WTC11 (cell line): Measurements from ENCODE around the gene NT5DC1. TPM values are rescaled to one million over a fixed set of nuclear protein-coding genes. Genes with fewer than 3 reads are reported as not detected.

Experiments used
- ATAC-seq: fragments of 200-7000 bp; cut with Tn5 transposase; 2 replicates; pipeline ENCODE4 v1.10.0; 2021; ENCODE audit warnings: mild to moderate bottlenecking, moderate library complexity
- CTCF ChIA-PET: fragments of 300-600 bp; sonication (Branson Sonifier 250); formaldehyde crosslinking; loops from one replicate; lab custom pipeline; 2021; ENCODE audit warnings: antibody characterized with exemption; lab: Charles Lee
- POLR2A ChIA-PET: fragments of 350-600 bp; sonication (Branson Sonifier 250); formaldehyde crosslinking; loops from one replicate; lab custom pipeline; 2021; ENCODE audit warnings: antibody characterized with exemption; lab: Charles Lee
- DNase-seq: peaks from one replicate; pipeline ENCODE4 v3.0.0; 2021; ENCODE audit warnings: low spot score
- H3K27ac Mint-ChIP-seq: 2 replicates; pipeline ENCODE4 v1.8.0; 2021; ENCODE audit warnings: mixed read lengths
- H3K27me3 Mint-ChIP-seq: 2 replicates; pipeline ENCODE4 v1.8.0; 2021; ENCODE audit warnings: low read depth, mild to moderate bottlenecking, moderate library complexity, mixed read lengths
- H3K36me3 Mint-ChIP-seq: 2 replicates; pipeline ENCODE4 v1.8.0; 2021; ENCODE audit warnings: mixed read lengths
- H3K4me1 Mint-ChIP-seq: 2 replicates; pipeline ENCODE4 v1.8.0; 2022; ENCODE audit warnings: mixed read lengths
- H3K4me3 Mint-ChIP-seq: 2 replicates; pipeline ENCODE4 v1.8.0; 2021; ENCODE audit warnings: mild to moderate bottlenecking, moderate library complexity, mixed read lengths
- H3K9me3 Mint-ChIP-seq: 2 replicates; pipeline ENCODE4 v1.8.0; 2021; ENCODE audit warnings: mixed read lengths
- ATF1 ChIP-seq: sonication (generic); formaldehyde crosslinking; IDR thresholded peaks from 2 replicates; pipeline ENCODE4 v1.8.1; 2023; ENCODE audit warnings: mild to moderate bottlenecking, moderate library complexity, missing genetic modification reagents
- CREB1 ChIP-seq: sonication (generic); formaldehyde crosslinking; IDR thresholded peaks from 2 replicates; pipeline ENCODE4 v1.8.0; 2023; ENCODE audit warnings: mild to moderate bottlenecking, missing genetic modification reagents
- CREM ChIP-seq: sonication (generic); formaldehyde crosslinking; IDR thresholded peaks from 2 replicates; pipeline ENCODE4 v1.8.1; 2022; ENCODE audit warnings: mild to moderate bottlenecking, missing genetic modification reagents, moderate library complexity
- ETV6 ChIP-seq: sonication (generic); formaldehyde crosslinking; IDR thresholded peaks from 2 replicates; pipeline ENCODE4 v1.8.1; 2022; ENCODE audit warnings: mild to moderate bottlenecking, missing genetic modification reagents
- GABPB1 ChIP-seq: sonication (generic); formaldehyde crosslinking; IDR thresholded peaks from 2 replicates; pipeline ENCODE4 v1.8.1; 2023; ENCODE audit warnings: mild to moderate bottlenecking, missing genetic modification reagents
- JAZF1 ChIP-seq: fragments of 250-450 bp; sonication (Bioruptor Pico); IDR thresholded peaks from 2 replicates; pipeline ENCODE4 v1.9.0; 2021; ENCODE audit warnings: moderate library complexity, mild to moderate bottlenecking, inconsistent platforms
- JUN ChIP-seq: sonication (generic); formaldehyde crosslinking; IDR thresholded peaks from 2 replicates; pipeline ENCODE4 v1.8.0; 2023; ENCODE audit warnings: mild to moderate bottlenecking, missing genetic modification reagents
- MXD4 ChIP-seq: fragments of 250-450 bp; sonication (Bioruptor Pico); IDR thresholded peaks from 2 replicates; pipeline ENCODE4 v1.8.0; 2021; ENCODE audit warnings: mild to moderate bottlenecking, moderate library complexity, borderline replicate concordance
- MYBL2 ChIP-seq: sonication (generic); formaldehyde crosslinking; IDR thresholded peaks from 2 replicates; pipeline ENCODE4 v1.8.1; 2023; ENCODE audit warnings: mild to moderate bottlenecking, moderate library complexity, missing genetic modification reagents
- PRDM15 ChIP-seq: sonication (generic); formaldehyde crosslinking; IDR thresholded peaks from 2 replicates; pipeline ENCODE4 v1.8.0; 2022; ENCODE audit warnings: missing genetic modification reagents
- PRRX2 ChIP-seq: fragments of 250-450 bp; sonication (Bioruptor Pico); IDR thresholded peaks from 2 replicates; pipeline ENCODE4 v1.8.0; 2021; ENCODE audit warnings: mild to moderate bottlenecking
- STAT6 ChIP-seq: sonication (generic); formaldehyde crosslinking; conservative IDR thresholded peaks from 2 replicates; pipeline ENCODE4 v1.8.1; 2023; ENCODE audit warnings: mild to moderate bottlenecking, low read depth, missing genetic modification reagents, moderate library complexity
- TCF7 ChIP-seq: sonication (generic); formaldehyde crosslinking; IDR thresholded peaks from 2 replicates; pipeline ENCODE4 v1.8.0; 2022; ENCODE audit warnings: mild to moderate bottlenecking, low read depth, missing genetic modification reagents, moderate library complexity
- ZNF219 ChIP-seq: sonication (generic); formaldehyde crosslinking; IDR thresholded peaks from 2 replicates; pipeline ENCODE4 v1.8.0; 2023; ENCODE audit warnings: missing genetic modification reagents, mild to moderate bottlenecking, borderline replicate concordance
- ZNF232 ChIP-seq: sonication (generic); formaldehyde crosslinking; IDR thresholded peaks from 2 replicates; pipeline ENCODE4 v1.8.0; 2022; ENCODE audit warnings: mild to moderate bottlenecking, missing genetic modification reagents
- ZNF532 ChIP-seq: fragments of 250-450 bp; sonication (Bioruptor Pico); IDR thresholded peaks from 2 replicates; pipeline ENCODE4 v1.9.0; 2021; ENCODE audit warnings: mild to moderate bottlenecking, borderline replicate concordance
- ZNF671 ChIP-seq: fragments of 250-450 bp; sonication (Bioruptor Pico); IDR thresholded peaks from 2 replicates; pipeline ENCODE4 v1.8.0; 2021; ENCODE audit warnings: mild to moderate bottlenecking
- total RNA-seq: library from RNA; stranded (reverse); gene quantifications from 3 replicates; pipeline ENCODE4 v1.2.3, GENCODE V29; 2021
- TF ChIP-seq, protein P1 (sequence below): sonication (generic); formaldehyde crosslinking; IDR thresholded peaks from 2 replicates; pipeline ENCODE4 v1.8.0; 2022; ENCODE audit warnings: mild to moderate bottlenecking, missing genetic modification reagents
- TF ChIP-seq, protein P2 (sequence below): fragments of 250-450 bp; sonication (Bioruptor Pico); IDR thresholded peaks from 2 replicates; pipeline ENCODE4 v1.9.0; 2021; ENCODE audit warnings: moderate library complexity, mild to moderate bottlenecking, inconsistent platforms, borderline replicate concordance

The NT5DC1 gene
- total RNA-seq, 1 experiment from 2014 or later = 67.9 TPM

DNA sequence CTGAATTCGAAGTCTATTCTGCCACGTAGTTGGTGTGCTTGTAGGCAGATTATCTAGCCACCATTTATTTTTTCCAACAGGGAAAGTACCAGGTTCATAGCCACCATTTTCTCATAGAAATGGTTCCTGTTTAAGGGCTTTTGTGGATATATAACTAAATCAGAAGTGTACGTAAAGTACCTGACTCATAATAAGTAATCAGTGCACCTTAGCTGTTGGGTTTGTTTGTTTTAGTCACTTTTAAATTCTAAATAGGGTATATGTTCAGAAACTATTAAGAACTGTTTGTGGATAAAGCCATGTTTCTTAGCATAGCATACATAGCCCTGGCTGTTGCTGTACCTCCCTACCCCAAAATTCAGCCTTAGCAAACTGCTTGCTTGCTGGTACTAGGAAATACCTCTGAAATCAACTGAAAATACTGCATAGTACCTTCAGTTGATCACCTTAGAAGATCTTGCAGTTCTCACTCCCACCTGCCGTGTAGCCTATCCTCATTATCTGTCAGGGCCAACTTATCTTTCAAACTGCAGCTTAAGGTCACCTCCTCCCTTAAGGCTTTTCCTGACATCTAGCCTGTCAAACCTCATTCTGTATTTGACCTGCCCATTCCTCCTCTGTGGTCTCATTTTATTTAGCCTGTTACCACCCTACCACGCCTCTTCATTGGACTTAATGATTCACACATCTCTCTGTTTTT, 69.9 kb downstream of the NT5DC1 start:
- H3K27ac Mint-ChIP-seq = no peak overlapping the region

More for the DNA sequence above, 69.9 kb downstream of the NT5DC1 start:
- Mint-ChIP-seq H3K4me3 (no peak overlapping the region), H3K4me1 (no peaks in the 10 kb centered on the region; the same call in 1 of the 2 replicates), H3K27me3 (no peaks in the 10 kb centered on the region), H3K36me3 (peaks cover 10% of the 10 kb centered on the region), H3K9me3 (peaks cover 14% of the 10 kb centered on the region)
- ATAC-seq = no peak
- ChIA-PET CTCF (no interaction called here), POLR2A (no interaction called here)
- TF ChIP-seq JUN (CRISPR knock-in tag) (no peak), GABPB1 (CRISPR knock-in tag) (no peak), TCF7 (CRISPR knock-in tag) (no peak), MXD4 (CRISPR knock-in tag) (no peak), PRDM15 (CRISPR knock-in tag) (no peak), ZNF219 (no peak), ATF1 (CRISPR knock-in tag) (no peak), CREB1 (no peak), ZNF532 (CRISPR knock-in tag) (no peak), PRRX2 (CRISPR knock-in tag) (no peak), STAT6 (no peak), JAZF1 (CRISPR knock-in tag) (no peak), CREM (CRISPR knock-in tag) (no peak), ZNF671 (CRISPR knock-in tag) (no peak), ZNF232 (no peak), ETV6 (CRISPR knock-in tag) (no peak), MYBL2 (no peak)
- TF ChIP-seq, protein P1, sequence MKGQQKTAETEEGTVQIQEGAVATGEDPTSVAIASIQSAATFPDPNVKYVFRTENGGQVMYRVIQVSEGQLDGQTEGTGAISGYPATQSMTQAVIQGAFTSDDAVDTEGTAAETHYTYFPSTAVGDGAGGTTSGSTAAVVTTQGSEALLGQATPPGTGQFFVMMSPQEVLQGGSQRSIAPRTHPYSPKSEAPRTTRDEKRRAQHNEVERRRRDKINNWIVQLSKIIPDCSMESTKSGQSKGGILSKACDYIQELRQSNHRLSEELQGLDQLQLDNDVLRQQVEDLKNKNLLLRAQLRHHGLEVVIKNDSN = no peak
- TF ChIP-seq, protein P2, sequence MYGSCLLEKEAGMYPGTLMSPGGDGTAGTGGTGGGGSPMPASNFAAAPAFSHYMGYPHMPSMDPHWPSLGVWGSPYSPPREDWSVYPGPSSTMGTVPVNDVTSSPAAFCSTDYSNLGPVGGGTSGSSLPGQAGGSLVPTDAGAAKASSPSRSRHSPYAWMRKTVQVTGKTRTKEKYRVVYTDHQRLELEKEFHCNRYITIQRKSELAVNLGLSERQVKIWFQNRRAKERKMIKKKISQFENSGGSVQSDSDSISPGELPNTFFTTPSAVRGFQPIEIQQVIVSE (CRISPR knock-in tag) = no peak
- no peak for DNase-seq
